ENCODE measurements around the gene STMN3. TPM values are rescaled to one million over a fixed set of nuclear protein-coding genes. Genes with fewer than 3 reads are reported as not detected.
"Not testable (repeated sequence)": the region's sequence is repeated elsewhere in the genome, so short reads cannot be mapped to it uniquely, and the experiment has no call there.

Gene STMN3
- total RNA-seq, 1 experiment from 2014 or later: 15.8 TPM

- intact Hi-C loops (cut with micrococcal nuclease): no loop called here
- H3F3A ChIP-seq (ENCODE audit: low read length, unreplicated experiment): no peaks in the 10 kb centered on the region
- CTCF ChIA-PET: no interaction called here
- H3K4me3 ChIP-seq (ENCODE audit: low read length): no peak overlapping the region
- no peak overlapping the region for H3K9ac ChIP-seq (ENCODE audit: low read length)
- H3K79me2 ChIP-seq (ENCODE audit: low read length): peaks cover 23% of the 10 kb centered on the region
- no peak overlapping the region for H2AFZ ChIP-seq (ENCODE audit: low read length)
- DNase-seq (no peak), ATAC-seq (no peak)
- POLR2A ChIA-PET (ENCODE audit: unreplicated experiment): no interaction called here
- H3K27ac ChIP-seq (ENCODE audit: low read length): no peak overlapping the region
- no peak overlapping the region for H3K4me2 ChIP-seq (ENCODE audit: low read length)
- no peaks in the 10 kb centered on the region for H4K20me1 ChIP-seq (ENCODE audit: low read length)
- TF ChIP-seq EZH2phosphoT487 (IDR thresholded peaks at IDR 0.05; ENCODE audit: borderline replicate concordance, low read length) (no peak), EZH2 (IDR thresholded peaks at IDR 0.05; ENCODE audit: low read length, unreplicated experiment) (no peak), CTCF (conservative IDR thresholded peaks at IDR 0.05; ENCODE audit: low read depth, low read length) (no peak)
- BruUV-seq (replicated peaks): no TSS peak
- H3K4me1 ChIP-seq (ENCODE audit: insufficient read depth, low read length): no peaks in the 10 kb centered on the region
- no peaks in the 10 kb centered on the region for H3K9me2 ChIP-seq (replicated peaks; ENCODE audit: low read length)
- peaks cover 8% of the 10 kb centered on the region for H3K36me3 ChIP-seq (ENCODE audit: low read depth, low read length)
- no peaks in the 10 kb centered on the region for H3K9me3 ChIP-seq (ENCODE audit: low read length)
- no peaks in the 10 kb centered on the region for H3K27me3 ChIP-seq (ENCODE audit: low read length)
Measured at GRCh38 chr20:63617092-63617875, 35.9 kb downstream of the STMN3 start.

- CTCF ChIA-PET: interaction anchor here (0.6 kb wide), 1 partner anchor 28 kb away, joined by 5 read pairs; no protein-coding TSS in a partner anchor
- H3K27ac ChIP-seq (ENCODE audit: low read length); H3K9me2 ChIP-seq (replicated peaks; ENCODE audit: low read length); H2AFZ ChIP-seq (ENCODE audit: low read length); H3K9me3 ChIP-seq (ENCODE audit: low read length); H3K9ac ChIP-seq (ENCODE audit: low read length); H3K36me3 ChIP-seq (ENCODE audit: low read depth, low read length); H3F3A ChIP-seq (ENCODE audit: low read length, unreplicated experiment); H3K4me3 ChIP-seq (ENCODE audit: low read length); H3K4me1 ChIP-seq (ENCODE audit: insufficient read depth, low read length); BruUV-seq (replicated peaks); H3K79me2 ChIP-seq (ENCODE audit: low read length); intact Hi-C loops (cut with micrococcal nuclease); DNase-seq; H3K4me2 ChIP-seq (ENCODE audit: low read length); H3K27me3 ChIP-seq (ENCODE audit: low read length); ATAC-seq; H4K20me1 ChIP-seq (ENCODE audit: low read length): not testable (repeated sequence)
- POLR2A ChIA-PET (ENCODE audit: unreplicated experiment): interaction anchor here (0.5 to 0.7 kb wide), 2 partner anchors 72 to 136 kb away, joined by 3 to 5 read pairs; no protein-coding TSS in a partner anchor
- TF ChIP-seq CTCF (conservative IDR thresholded peaks at IDR 0.05; ENCODE audit: low read depth, low read length): peak; percentile 28; the same call in 1 of the 2 replicates
Measured at GRCh38 chr20:63613863-63614594, 39.2 kb downstream of the STMN3 start.

Measured in PC-3 (cell line).